ENCODE measurements around the gene EXOC2.

Gene EXOC2

DNA sequence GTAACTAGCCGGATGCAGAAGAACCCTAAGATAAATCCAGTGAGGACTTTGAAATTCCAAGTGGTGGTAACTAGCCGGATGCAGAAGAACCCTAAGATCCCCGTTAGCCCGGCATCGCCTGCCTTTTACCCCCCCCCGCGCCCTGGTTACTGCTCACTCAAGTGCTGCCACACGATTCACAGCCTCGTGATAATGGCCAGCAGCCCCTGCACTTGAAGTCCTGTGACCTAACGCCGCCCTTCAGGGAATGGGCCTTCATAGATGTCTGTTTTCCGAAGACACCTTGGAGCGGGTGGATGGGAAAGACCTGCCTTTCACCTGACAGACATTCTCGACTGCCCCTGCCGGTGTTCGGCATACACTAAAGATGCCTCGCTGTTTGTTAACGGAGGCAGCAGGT lies 163.9 kb downstream of the EXOC2 start:
- TF ChIP-seq ESRRG (CRISPR knock-in tag; IDR thresholded peaks at IDR 0.05) (no peak), ARNTL (CRISPR knock-in tag; IDR thresholded peaks at IDR 0.05; ENCODE audit: borderline replicate concordance, low read depth) (no peak), ZNF565 (CRISPR knock-in tag; conservative IDR thresholded peaks at IDR 0.05; ENCODE audit: low read depth) (no peak), BACH2 (CRISPR knock-in tag; IDR thresholded peaks at IDR 0.05; ENCODE audit: borderline replicate concordance) (no peak), ZFP3 (CRISPR knock-in tag; IDR thresholded peaks at IDR 0.05) (no peak), CSDC2 (CRISPR knock-in tag; IDR thresholded peaks at IDR 0.05) (no peak), TOX (CRISPR knock-in tag; IDR thresholded peaks at IDR 0.05; ENCODE audit: borderline replicate concordance) (no peak), RARB (CRISPR knock-in tag; IDR thresholded peaks at IDR 0.05) (no peak), ZFP30 (CRISPR knock-in tag; IDR thresholded peaks at IDR 0.05) (no peak), SNAI2 (CRISPR knock-in tag; IDR thresholded peaks at IDR 0.05) (no peak), ISL1 (CRISPR knock-in tag; IDR thresholded peaks at IDR 0.05) (no peak), ZNF70 (CRISPR knock-in tag; IDR thresholded peaks at IDR 0.05) (no peak), TCF4 (CRISPR knock-in tag; IDR thresholded peaks at IDR 0.05; ENCODE audit: borderline replicate concordance) (no peak), ZC3H10 (CRISPR knock-in tag; IDR thresholded peaks at IDR 0.05) (no peak), GLIS3 (CRISPR knock-in tag; IDR thresholded peaks at IDR 0.05) (no peak)
- TF ChIP-seq, protein P1, sequence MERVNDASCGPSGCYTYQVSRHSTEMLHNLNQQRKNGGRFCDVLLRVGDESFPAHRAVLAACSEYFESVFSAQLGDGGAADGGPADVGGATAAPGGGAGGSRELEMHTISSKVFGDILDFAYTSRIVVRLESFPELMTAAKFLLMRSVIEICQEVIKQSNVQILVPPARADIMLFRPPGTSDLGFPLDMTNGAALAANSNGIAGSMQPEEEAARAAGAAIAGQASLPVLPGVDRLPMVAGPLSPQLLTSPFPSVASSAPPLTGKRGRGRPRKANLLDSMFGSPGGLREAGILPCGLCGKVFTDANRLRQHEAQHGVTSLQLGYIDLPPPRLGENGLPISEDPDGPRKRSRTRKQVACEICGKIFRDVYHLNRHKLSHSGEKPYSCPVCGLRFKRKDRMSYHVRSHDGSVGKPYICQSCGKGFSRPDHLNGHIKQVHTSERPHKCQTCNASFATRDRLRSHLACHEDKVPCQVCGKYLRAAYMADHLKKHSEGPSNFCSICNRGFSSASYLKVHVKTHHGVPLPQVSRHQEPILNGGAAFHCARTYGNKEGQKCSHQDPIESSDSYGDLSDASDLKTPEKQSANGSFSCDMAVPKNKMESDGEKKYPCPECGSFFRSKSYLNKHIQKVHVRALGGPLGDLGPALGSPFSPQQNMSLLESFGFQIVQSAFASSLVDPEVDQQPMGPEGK (CRISPR knock-in tag; IDR thresholded peaks at IDR 0.05; ENCODE audit: borderline replicate concordance), result no peak
- TF ChIP-seq, protein P2, sequence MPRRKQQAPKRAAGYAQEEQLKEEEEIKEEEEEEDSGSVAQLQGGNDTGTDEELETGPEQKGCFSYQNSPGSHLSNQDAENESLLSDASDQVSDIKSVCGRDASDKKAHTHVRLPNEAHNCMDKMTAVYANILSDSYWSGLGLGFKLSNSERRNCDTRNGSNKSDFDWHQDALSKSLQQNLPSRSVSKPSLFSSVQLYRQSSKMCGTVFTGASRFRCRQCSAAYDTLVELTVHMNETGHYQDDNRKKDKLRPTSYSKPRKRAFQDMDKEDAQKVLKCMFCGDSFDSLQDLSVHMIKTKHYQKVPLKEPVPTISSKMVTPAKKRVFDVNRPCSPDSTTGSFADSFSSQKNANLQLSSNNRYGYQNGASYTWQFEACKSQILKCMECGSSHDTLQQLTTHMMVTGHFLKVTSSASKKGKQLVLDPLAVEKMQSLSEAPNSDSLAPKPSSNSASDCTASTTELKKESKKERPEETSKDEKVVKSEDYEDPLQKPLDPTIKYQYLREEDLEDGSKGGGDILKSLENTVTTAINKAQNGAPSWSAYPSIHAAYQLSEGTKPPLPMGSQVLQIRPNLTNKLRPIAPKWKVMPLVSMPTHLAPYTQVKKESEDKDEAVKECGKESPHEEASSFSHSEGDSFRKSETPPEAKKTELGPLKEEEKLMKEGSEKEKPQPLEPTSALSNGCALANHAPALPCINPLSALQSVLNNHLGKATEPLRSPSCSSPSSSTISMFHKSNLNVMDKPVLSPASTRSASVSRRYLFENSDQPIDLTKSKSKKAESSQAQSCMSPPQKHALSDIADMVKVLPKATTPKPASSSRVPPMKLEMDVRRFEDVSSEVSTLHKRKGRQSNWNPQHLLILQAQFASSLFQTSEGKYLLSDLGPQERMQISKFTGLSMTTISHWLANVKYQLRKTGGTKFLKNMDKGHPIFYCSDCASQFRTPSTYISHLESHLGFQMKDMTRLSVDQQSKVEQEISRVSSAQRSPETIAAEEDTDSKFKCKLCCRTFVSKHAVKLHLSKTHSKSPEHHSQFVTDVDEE (CRISPR knock-in tag; IDR thresholded peaks at IDR 0.05), result no peak
- TF ChIP-seq, protein P3, sequence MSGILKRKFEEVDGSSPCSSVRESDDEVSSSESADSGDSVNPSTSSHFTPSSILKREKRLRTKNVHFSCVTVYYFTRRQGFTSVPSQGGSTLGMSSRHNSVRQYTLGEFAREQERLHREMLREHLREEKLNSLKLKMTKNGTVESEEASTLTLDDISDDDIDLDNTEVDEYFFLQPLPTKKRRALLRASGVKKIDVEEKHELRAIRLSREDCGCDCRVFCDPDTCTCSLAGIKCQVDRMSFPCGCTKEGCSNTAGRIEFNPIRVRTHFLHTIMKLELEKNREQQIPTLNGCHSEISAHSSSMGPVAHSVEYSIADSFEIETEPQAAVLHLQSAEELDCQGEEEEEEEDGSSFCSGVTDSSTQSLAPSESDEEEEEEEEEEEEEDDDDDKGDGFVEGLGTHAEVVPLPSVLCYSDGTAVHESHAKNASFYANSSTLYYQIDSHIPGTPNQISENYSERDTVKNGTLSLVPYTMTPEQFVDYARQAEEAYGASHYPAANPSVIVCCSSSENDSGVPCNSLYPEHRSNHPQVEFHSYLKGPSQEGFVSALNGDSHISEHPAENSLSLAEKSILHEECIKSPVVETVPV (CRISPR knock-in tag; IDR thresholded peaks at IDR 0.05), result no peak
- TF ChIP-seq, protein P4, sequence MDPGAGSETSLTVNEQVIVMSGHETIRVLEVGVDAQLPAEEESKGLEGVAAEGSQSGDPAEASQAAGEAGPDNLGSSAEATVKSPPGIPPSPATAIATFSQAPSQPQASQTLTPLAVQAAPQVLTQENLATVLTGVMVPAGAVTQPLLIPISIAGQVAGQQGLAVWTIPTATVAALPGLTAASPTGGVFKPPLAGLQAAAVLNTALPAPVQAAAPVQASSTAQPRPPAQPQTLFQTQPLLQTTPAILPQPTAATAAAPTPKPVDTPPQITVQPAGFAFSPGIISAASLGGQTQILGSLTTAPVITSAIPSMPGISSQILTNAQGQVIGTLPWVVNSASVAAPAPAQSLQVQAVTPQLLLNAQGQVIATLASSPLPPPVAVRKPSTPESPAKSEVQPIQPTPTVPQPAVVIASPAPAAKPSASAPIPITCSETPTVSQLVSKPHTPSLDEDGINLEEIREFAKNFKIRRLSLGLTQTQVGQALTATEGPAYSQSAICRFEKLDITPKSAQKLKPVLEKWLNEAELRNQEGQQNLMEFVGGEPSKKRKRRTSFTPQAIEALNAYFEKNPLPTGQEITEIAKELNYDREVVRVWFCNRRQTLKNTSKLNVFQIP (CRISPR knock-in tag; IDR thresholded peaks at IDR 0.05; ENCODE audit: borderline replicate concordance, low read depth), result no peak
- TF ChIP-seq, protein P5, sequence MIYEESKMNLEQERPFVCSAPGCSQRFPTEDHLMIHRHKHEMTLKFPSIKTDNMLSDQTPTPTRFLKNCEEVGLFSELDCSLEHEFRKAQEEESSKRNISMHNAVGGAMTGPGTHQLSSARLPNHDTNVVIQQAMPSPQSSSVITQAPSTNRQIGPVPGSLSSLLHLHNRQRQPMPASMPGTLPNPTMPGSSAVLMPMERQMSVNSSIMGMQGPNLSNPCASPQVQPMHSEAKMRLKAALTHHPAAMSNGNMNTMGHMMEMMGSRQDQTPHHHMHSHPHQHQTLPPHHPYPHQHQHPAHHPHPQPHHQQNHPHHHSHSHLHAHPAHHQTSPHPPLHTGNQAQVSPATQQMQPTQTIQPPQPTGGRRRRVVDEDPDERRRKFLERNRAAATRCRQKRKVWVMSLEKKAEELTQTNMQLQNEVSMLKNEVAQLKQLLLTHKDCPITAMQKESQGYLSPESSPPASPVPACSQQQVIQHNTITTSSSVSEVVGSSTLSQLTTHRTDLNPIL (CRISPR knock-in tag; IDR thresholded peaks at IDR 0.05; ENCODE audit: low read depth), result no peak
- ATAC-seq, result no peak

DNA sequence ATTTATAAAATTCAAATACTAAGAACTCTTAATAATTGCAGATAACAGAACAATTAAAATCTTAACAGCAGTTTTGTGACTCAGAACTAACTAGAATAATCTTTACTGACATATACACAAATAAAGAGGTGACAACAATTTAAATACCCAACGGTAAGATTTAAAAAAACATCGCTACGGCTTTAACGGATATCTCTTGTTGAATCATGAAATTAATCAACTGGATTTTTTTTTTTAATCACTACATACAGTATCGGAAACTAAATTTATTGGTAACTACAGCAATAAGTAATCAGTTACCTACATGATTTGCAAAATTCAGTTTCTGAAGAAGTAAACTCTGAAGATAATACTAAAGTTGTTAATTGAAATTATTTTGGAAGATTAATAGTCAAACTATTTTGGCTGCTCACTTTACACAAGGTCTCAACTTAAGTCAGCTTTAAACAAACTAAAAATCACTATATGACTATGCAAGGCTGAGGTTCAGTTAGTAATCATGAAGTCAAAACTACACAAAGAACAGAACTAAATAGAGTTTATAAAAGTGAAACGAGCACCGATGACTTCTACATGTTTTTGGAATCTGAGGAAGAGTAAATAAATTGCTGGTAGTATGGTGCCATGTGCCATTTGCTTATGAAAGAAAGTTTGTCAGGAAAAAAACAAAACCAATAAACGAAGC lies 164.8 kb downstream of the EXOC2 start:
- ATAC-seq, result no peak
- TF ChIP-seq, protein P3 (CRISPR knock-in tag; IDR thresholded peaks at IDR 0.05), result no peak
- TF ChIP-seq GLIS3 (CRISPR knock-in tag; IDR thresholded peaks at IDR 0.05) (no peak), ESRRG (CRISPR knock-in tag; IDR thresholded peaks at IDR 0.05) (no peak), ARNTL (CRISPR knock-in tag; IDR thresholded peaks at IDR 0.05; ENCODE audit: borderline replicate concordance, low read depth) (no peak), SNAI2 (CRISPR knock-in tag; IDR thresholded peaks at IDR 0.05) (no peak), ISL1 (CRISPR knock-in tag; IDR thresholded peaks at IDR 0.05) (no peak), ZFP30 (CRISPR knock-in tag; IDR thresholded peaks at IDR 0.05) (no peak), CSDC2 (CRISPR knock-in tag; IDR thresholded peaks at IDR 0.05) (no peak), ZNF565 (CRISPR knock-in tag; conservative IDR thresholded peaks at IDR 0.05; ENCODE audit: low read depth) (no peak), ZNF70 (CRISPR knock-in tag; IDR thresholded peaks at IDR 0.05) (no peak), TOX (CRISPR knock-in tag; IDR thresholded peaks at IDR 0.05; ENCODE audit: borderline replicate concordance) (no peak), ZFP3 (CRISPR knock-in tag; IDR thresholded peaks at IDR 0.05) (no peak), OSR1 (CRISPR knock-in tag; IDR thresholded peaks at IDR 0.05) (no peak)
- TF ChIP-seq, protein P4 (CRISPR knock-in tag; IDR thresholded peaks at IDR 0.05; ENCODE audit: borderline replicate concordance, low read depth), result no peak
- TF ChIP-seq, protein P1 (CRISPR knock-in tag; IDR thresholded peaks at IDR 0.05; ENCODE audit: borderline replicate concordance), result no peak
- TF ChIP-seq, protein P5 (CRISPR knock-in tag; IDR thresholded peaks at IDR 0.05; ENCODE audit: low read depth), result no peak

Data from SK-N-SH treated with all-trans-retinoic acid at 6 μM for 48 hours (cell line).